GM13976 (cell line): ENCODE measurements around the gene RNF150.

ENCODE experiments used
- DNase-seq: peaks from one replicate; pipeline ENCODE4 v3.0.0; 2012; ENCODE audit warnings: low spot score
- CTCF ChIP-seq: IDR thresholded peaks from 2 replicates; pipeline ENCODE4 v1.5.1; 2012; ENCODE audit warnings: borderline replicate concordance, mild to moderate bottlenecking; ENCODE audit not compliant: insufficient read depth; ENCODE audit errors: extremely low read depth, missing control alignments, control extremely low read depth
- in situ Hi-C: fragments of 300-500 bp; cut with MboI; formaldehyde crosslinking; loops from one replicate; pipeline ENCODE4 v1.12.0; 2022; ENCODE audit warnings: low sequenced_read_pairs, mixed read lengths, inconsistent platforms; ENCODE audit not compliant: unreplicated experiment

The RNF150 gene

GRCh38 chr4:140863197-140863596 lies 270.1 kb downstream of the RNF150 start:
- no peak for TF ChIP-seq CTCF
- in situ Hi-C loops: loop anchor here (10.0 kb wide), 1 partner anchor 508 kb away; no protein-coding TSS in a partner anchor
- no peak for DNase-seq

GRCh38 chr4:140862177-140862442 lies 271.2 kb downstream of the RNF150 start:
- no peak for DNase-seq
- in situ Hi-C loops: loop anchor here (10.0 kb wide), 1 partner anchor 507 kb away; no protein-coding TSS in a partner anchor
- TF ChIP-seq CTCF: no peak

DNA sequence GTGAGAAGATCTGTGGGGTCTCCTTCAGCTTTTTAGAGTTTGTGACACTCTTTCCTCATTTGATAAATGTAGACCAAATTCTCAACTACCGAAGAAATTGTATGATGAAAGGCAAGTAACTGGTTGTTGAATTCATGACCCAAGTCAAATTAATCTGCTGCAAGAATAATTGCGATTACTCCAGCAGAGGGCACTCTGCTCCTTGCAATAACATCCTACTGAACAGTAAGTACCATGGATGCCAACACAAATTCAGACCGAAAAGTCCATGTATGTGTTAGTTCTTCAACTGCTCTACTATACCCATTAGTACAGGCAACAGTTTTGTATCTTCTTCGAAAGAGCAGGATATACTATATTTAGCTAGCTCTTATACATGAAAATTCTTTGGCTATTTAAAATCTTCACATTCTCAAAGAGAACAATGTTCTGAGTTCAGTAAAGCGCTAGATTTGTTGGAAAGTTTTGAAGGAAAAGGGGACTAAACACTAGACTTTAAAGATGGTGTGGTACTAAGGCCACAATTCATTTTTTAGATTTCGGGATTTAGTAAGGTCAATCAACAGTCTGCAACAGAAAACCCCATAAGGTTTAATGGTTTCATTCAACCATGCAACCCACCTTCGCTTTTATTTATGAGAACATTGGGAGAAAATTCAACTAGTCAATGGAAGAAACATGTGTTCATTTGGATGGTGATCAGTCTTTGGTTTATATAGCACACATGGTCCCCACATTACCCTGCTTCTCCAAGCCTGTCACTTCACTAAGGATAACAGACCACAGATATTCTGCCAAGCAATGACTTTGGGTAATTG lies 271.7 kb downstream of the RNF150 start:
- peak; percentile 53 for TF ChIP-seq CTCF
- peak; percentile 43 for DNase-seq
- in situ Hi-C loops: loop anchor here (10.0 kb wide), 1 partner anchor 507 kb away; no protein-coding TSS in a partner anchor

GRCh38 chr4:140858897-140859296 lies 274.4 kb downstream of the RNF150 start:
- TF ChIP-seq CTCF: no peak
- in situ Hi-C loops: loop anchor here (10.0 kb wide), 1 partner anchor 244 kb away; no protein-coding TSS in a partner anchor
- DNase-seq: no peak

GRCh38 chr4:140857111-140857510 lies 276.2 kb downstream of the RNF150 start:
- DNase-seq: no peak
- in situ Hi-C loops: loop anchor here (10.0 kb wide), 1 partner anchor 242 kb away; no protein-coding TSS in a partner anchor
- TF ChIP-seq CTCF: no peak

- no peak for DNase-seq
- TF ChIP-seq CTCF: no peak
- in situ Hi-C loops: loop anchor here (10.0 kb wide), 1 partner anchor 242 kb away; no protein-coding TSS in a partner anchor
These were observed 276.6 kb downstream of the RNF150 start for GRCh38 chr4:140856621-140857062.

DNA sequence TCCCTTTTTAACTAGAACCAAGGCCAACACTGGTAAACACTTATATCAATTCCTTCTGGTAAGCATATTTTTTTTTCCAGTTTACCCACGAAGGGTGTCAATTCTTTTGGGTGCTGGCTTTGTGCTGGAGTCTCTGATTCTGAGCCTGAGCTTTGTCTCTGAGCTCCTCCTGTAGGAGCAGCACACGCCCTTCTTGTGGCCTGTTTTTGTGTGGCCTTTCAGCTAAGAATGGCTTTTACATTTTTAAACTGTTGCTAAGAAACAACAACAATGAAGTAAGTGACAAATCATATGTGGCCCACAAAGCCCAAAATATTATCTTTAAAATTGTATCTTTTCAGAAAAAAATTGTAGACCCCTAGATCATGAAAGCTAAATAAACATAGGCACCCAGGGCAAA lies 279.1 kb downstream of the RNF150 start:
- in situ Hi-C loops: loop anchor here (10.0 kb wide), 1 partner anchor 239 kb away; no protein-coding TSS in a partner anchor
- TF ChIP-seq CTCF: no peak
- DNase-seq: no peak
